RPMI8226 (cell line): Measurements from ENCODE around the gene ZNF581.
A peak's percentile ranks its signal among the peaks of the same experiment; 100 is the strongest.

Experiments
- DNase-seq: peaks from one replicate; pipeline ENCODE4 v3.0.0-alpha.2; 2015

Gene ZNF581

DNA sequence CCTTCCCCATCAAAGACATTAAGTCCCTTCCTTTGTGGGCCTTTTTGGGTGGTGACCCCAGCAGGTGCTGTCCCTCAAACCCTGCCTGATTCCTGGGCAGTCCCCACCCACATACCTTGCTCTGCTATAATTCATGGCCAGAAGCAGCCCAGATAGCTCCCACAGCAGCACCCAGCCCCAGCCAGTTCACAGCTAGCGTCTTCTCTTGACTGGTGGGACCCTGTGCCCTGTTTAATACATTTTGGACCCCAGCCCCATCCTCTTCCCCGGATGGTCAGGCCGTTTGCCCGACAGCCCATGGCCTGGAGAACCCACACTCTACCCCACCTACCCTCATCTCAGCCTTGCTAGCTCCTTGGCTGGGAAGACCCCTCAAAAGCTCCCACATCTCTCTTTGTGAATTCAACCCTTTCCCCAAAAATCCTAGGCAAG lies 6.7 kb downstream of the ZNF581 start:
- no peak for DNase-seq

DNA sequence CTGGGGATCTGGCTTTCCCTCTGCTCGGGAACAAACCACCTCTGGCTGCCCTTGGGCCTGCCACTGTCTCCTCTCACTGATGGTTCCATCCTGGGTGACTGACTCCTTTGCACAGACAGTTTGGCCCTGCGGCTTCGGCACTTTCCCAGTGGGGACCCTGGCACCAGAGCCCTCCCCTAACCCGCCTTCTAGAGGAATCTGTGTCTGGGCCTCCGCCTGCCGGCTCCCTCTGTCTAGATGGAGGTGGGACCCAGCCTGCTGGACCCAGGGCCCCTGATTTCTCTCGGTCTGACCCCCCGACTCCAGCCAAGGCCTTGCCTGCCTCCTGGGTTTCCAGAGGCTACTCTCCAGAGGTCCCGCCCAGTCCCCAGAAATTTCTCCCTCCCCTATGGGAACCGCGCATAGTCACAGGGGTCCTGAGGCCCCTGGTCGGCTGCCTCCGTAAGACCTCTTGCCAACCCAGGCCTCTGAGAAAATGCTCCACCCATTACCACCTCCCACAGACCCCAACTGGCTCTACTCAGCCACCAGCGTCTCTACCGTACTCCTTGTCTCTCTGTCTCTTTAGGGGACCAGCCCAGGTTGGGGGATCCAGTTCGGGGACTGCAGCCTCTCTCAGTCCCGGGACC lies 7.3 kb downstream of the ZNF581 start:
- DNase-seq: no peak

DNA sequence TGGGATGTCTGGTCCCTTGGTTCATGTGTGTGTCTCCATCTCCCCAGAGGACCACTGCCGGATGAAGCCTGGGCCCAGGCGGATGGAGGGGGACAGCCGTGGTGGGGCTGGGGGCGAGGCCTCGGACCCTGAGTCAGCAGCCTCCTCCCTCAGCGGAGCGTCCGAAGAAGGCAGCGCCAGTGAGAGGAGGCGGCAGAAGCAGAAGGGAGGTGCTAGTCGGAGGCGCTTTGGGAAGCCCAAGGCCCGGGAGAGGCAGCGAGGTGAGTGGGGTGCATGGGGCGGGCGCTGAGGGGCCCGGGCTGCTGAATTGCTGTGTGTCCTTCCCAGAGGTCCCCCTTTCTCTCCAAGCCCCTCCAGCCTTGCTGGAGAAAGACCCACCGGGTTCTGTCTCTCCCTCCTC lies 7.8 kb downstream of the ZNF581 start:
- DNase-seq: no peak

DNA sequence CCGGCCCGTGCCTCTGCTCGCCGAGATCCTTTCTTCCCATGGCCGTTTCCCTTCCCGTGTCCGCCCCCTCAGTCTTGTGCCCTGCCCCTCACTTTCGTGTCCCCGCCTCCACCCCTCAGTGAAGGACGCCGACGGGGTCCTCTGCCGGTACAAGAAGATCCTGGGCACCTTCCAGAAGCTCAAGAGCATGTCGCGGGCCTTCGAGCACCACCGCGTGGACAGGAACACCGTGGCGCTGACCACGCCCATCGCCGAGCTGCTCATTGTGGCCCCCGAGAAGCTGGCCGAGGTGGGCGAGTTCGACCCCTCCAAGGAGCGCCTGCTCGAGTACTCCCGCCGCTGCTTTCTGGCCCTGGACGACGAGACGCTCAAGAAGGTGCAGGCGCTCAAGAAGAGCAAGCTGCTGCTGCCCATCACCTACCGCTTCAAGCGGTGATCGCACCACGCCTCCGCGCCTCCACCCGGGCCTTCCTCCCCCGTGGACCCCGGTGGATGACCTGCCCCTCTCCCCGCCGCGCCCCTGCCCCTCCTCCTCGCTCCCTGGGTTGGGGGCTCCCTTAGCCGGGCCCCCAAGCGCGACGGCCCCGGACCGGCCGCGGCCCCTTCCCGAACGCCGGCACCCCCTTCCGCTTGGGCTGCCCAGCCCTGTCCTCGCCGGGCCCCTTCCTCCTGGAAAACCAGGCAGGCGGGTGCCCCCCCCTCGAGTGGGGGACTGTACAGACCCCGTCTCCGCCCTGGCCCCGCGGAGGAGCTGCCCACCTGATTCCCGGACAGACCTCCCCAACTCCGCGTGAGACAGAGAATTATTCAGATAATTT lies 9.1 kb downstream of the ZNF581 start:
- no peak for DNase-seq

DNA sequence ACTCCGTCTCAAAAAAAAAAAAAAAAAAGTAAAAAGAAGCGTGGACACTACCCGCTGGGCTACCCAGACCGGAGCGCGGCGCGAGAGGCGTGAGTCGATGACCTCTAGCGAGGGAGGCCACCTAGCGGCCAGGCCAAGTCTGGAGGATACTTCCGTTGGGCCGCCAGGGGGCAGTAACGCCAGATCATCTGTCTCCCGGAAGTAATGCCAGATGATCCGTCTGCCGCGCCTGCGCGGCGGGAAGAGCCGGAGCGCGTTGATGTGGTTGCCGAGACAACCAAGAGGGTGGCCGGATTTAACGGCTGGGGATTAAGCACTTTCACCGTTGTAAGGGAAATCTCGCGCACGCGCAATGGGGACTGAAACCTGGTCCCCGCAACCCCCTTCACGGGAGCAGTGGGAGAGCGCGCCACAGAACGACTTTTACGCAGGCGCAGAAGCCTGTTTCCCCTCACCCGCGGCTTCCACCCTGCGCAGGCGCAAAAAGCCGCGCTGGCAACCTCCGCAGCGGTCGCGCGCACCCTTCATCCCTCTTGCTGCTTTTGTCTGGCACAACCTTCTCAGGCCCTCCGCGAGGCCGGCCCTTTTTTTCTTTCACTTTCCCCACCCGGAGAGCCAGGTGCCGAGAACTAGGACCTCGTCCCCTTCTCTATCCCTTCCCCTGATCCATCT lies 10.3 kb downstream of the ZNF581 start:
- peak; percentile 98 for DNase-seq

DNA sequence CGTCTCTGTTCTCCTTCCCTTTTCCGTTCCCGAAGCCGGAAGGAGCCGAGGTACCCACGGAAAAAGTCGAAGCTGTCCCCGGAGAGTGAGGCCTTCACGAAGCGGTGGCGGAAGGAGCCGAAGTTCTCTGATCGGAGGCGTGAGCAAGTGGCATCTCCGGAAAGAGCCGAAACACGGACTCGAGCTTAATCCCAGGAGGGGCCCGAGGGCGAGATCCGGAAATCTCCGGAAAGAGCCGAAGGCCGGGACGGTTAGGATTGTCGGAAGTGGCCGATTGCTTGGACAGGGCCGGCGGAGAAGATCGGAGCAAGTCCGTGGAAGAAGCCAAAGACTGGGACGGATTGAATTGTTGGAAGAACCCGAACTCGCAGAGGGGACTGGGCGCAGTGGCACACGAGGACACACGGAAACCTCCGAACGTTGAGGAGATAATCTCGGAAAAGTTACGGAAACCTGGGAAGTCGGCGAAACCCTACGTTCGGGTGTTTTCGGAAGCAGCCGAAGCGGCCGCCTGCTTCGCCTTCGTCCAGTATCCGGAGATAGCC lies 10.9 kb downstream of the ZNF581 start:
- peak; percentile 99 for DNase-seq

DNA sequence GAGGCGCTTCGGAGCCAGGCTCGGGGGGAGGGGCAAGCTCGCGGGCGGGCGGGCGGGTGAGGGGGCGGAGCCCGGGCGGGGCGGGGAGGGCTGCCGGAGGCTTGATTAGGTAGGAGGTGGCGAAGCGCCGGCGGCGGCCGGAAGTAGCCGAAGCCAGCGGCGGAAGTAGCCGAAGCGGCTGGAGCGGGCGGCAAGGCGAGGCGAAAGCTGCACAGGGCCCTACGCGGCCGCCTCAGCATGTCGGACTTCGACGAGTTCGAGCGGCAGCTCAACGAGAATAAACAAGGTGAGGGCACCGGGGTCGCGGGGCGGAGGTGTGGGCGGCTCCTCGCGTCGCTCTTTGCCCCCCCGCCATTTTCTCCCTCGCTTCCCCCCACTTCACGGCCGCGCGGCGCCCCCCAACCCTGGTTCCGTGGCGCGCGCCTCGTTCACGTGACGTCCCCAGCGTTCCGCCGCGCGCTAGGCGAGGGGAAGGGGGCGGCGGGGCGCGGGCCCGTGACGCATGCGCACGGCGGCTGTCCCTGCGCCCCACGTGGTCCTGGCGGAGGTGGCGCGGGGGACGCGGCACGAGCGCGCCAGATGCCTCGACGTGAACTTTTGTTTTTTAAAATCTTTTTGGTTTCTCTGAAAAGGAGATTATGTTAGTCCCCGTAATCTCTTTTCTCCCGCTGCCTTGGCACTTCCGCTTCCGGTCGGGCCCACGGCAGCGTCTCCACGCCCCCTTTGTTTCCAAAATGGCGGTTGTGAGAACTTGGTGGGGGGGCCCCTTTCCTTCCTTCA lies 11.6 kb downstream of the ZNF581 start, which contains the start of gene U2AF2:
U2AF2 (plus strand) TSS at position 168 of the 780 bp plus-strand sequence; CDS start at position 238, 70 bp downstream.
- DNase-seq: peak; percentile 94

DNA sequence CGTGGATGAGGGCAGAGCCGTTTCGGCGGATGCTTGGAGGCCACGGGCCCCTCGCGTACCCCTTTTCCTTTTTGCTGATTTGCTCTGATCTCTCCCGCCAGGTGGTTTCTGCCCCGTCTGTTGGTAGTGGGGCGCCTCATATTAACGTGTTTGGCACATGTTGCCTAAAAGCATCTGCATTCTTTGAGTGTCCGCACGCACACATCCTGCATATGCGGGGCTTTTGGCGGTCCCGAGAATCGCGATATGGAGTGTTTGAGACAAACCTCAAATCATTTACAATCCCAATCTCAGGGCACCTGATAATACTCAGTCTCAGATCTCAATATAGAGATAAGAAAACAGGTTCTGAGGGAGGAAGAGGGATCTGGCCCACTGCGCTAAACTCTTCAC lies 12.2 kb downstream of the ZNF581 start:
- no peak for DNase-seq

DNA sequence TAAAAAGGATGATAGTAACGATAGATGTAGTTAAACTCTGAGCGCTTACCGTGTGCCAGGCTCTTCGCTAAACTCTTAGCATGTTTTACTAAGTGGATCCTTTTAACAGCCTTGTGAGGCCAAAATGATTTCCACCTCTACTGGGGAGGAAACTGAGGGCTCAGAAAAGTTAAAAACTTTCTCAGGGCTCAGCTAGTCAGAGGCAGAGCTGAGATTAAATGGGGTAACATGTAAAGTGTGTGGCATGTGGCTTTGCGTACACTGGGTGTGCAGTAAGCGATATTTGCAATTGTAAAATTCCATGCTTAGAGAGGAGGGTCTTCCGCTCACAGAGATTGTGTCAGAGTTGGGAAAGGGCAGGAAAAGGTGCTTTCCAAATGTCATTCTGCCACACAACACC lies 13.1 kb downstream of the ZNF581 start:
- DNase-seq: peak; percentile 19

DNA sequence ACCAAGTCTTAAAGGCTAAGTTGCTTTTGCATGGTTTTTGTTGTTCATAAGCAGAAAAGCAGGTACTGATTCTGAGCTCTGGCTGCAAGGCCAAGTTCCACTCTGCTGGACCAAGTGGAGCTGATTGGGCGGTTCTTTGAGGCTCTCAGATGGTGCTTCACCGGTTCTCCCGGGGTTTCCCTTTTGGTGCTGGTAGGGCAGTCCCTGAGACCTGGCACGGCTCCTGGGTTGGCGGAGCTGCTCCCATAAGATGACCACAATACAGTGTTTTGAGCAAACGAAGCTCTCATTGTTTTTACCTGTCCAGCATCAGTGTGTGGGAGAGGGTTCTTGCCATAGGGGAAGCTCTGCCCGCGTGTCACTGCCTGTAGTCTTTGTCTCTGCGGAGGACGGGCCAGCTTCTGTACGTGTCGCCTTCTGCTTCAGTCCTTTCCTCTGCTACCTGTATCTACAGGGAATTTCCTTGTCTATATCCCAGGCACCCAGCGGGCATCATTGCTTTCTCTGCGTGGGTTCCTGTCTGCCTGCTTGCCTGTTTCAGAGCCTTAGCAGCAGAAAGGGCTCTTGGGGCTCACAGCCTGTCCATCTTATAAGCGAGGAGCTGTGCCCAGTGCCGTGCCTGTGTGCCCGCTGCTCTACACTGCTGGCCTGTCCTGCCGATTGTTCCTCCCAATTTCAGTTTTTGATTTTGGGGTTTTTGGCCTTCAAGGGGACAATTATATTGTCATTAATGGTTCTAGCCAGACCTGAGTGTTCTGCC lies 13.7 kb downstream of the ZNF581 start:
- peak; percentile 54 for DNase-seq

DNA sequence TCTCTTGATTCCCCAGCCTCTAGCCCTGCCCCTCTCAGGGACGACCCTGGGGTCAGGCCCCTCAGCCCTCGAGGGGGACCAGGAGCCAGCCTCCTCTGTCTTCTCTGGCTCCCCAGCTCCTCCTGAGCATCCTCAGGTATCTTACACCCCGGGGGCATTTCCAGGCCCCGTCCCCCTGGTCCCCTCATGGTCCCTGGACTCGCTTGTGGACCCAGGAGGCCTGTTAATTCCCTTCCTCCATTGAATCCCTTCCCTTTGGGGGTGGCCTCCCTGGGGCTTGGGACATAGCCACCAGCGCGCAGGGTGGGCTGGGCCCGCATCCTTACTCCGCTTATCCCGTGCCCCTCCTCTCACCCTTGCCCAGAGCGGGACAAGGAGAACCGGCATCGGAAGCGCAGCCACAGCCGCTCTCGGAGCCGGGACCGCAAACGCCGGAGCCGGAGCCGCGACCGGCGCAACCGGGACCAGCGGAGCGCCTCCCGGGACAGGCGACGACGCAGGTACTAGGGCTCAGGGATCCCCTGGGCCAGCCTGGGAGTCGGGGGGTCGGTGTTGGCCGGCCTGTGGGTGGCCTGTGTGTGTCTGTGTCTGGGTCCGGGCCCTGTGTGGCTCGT lies 15.5 kb downstream of the ZNF581 start:
- no peak for DNase-seq

DNA sequence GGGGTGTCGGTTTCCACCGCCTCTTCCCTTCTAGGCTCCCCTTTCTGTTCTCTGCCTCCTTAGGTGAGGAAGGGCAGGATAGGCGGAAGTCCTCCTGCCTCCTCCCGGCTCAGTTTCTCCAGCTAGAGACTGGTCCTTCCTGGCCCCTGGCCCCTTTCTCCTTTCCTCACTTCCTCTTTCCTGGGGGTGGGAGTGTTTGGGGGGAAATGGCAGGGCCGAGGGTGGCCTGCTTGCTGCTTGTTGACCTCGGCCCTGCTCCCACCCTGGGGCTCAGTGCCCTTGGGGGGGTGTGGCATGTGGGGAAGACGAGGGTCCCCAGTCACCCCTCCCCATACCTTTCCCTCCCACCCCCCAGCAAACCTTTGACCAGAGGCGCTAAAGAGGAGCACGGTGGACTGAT lies 16.4 kb downstream of the ZNF581 start:
- DNase-seq: no peak

DNA sequence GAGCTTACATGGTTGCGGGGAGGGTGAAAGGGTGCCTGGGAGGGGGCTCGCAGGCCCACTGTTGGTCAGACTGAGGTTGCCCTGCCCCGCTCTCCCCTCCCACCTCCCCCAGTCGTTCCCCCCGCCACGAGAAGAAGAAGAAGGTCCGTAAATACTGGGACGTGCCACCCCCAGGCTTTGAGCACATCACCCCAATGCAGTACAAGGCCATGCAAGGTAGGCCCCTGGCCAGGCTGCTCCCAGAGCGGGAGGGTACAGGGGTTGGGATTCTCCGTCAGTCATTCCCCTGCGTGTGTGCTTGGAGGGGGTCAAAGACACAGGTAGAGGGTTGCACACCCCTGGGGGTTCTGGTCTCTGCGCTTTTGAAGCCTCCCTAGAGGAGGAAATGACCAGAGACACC lies 17.0 kb downstream of the ZNF581 start:
- DNase-seq: no peak

DNA sequence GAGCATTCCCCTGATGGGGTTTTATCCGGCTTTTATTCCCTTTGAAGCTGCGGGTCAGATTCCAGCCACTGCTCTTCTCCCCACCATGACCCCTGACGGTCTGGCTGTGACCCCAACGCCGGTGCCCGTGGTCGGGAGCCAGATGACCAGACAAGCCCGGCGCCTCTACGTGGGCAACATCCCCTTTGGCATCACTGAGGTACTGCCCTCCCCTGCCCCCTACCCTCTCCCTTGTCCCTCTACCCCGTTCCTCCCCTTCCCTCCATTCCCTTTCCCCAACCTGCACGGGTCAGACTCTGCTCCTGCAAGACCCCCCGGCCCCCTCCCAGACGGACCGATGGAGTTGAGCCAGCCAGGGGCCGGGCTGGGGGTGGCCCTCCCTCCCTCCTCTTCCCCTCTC lies 17.5 kb downstream of the ZNF581 start:
- no peak for DNase-seq

DNA sequence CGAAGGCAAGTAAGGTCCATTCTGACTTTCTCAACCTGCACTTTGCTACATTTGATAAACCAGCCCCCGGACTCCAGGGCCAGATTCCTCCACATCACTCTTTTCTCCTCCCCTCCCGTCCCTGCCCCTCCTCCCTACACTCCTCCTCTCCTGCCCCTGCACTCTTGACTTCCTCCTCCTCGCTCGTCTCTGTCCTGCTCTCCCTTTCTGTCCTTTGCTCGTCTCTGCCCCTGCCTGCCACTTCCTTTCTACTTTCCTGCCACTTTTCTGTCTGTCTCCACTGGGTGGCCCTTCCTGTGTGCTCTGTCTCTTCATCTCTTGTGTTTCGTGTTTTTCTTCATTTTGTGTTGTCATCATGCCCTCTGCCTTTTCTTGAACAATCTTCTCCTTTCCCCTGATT lies 18.4 kb downstream of the ZNF581 start:
- no peak for DNase-seq

DNA sequence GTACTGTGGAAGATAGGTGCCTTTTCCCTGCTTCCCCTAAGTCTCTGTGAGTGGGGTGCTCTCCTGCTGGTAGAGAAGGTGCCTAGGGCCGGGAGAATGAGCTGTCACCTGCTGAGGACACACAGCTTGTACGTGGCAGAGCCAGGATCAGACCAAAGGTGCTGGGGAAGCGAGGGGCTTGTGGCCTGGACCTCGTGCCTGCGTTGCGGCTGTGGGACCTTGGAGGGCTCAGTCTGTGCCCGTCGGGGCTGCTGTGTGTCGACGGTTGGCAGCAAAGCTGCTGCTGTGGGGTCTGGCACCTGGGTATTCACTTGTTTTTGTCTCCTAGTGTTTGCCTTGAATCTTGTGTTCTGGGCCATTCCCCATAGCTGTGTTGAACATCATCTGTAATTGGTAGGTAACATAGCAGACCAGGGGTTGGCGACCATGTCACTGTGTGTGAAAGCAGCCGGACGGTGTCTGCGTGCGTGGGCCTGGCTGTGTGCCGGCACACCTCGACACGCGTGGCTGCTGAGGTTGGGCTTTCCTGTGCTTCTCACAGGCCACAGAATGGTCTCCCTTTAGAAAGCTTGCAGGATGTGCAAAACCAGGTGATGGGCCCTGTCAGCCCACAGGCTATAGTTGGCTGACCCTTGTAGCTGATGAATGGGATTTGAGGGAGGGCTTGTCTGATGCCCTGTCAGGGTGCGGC lies 20.5 kb downstream of the ZNF581 start:
- DNase-seq: no peak

DNA sequence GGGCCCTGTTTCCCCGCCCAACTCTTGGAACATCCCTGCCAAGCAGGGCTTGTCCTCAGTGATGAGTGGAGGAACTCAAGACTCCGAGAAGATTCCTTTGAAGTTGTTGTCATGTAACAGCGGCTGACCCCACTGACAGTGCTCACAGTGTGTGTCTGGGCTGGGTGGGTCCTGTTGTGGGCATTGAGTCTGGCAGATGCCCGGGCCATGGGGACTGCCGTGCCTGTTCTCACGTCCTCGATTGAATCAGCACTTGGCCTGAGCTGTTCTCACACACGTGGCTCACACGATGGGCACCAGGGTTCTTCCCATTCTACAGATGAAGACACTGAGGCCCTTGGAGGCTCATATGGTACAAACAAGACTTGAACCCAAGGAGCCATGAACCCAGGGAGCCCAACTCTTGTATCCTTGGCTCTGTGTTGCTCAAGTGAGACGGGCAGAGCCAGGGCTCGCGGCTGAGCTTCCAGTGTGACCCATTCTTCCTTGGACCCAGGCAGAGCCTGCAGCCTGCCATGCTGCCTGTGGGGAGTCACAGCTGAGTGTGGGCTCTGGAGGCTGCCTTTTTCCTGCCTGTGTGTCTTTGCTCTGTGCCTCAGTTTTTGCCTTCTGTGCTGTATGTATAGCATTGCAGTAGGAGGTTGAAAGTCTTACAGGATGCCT lies 23.0 kb downstream of the ZNF581 start:
- DNase-seq: no peak

DNA sequence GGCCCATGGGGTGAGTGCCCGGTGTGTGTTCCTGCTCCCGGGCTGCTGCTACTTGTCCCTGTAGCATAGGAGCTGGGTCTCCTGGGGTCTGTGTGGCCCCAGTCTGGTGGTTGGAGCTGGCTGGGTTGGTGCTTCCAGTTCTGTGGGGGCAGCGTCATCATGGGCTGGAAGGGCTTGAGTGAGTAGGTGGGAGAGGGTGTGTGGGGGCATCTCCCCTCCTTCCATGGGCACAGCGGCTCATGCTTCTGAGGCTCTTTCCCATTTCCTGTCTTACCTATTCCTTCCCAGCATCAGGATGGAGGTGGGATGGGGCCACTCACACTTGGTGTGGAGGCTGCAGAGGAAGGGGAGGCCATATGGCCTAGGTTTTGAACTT lies 23.5 kb downstream of the ZNF581 start:
- no peak for DNase-seq

DNA sequence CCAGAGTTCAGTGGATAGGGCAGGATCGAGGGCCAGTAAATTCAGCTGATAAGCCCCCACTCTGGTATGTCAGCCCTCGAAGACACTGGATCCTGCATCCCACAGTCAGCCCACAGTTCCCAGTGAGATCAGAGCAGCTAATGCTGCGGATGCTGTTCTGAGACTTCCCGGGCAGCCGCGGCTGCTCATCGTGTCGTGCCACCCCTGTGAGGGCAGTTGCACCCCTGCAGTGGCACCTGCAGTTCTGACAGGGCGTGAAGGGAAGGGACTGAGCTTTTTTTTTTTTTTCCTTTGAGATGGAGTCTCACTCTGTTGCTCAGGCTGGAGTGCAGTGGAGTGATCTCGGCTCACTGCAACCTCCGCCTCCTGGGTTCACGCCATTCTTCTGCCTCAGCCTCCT lies 24.1 kb downstream of the ZNF581 start:
- DNase-seq: no peak

DNA sequence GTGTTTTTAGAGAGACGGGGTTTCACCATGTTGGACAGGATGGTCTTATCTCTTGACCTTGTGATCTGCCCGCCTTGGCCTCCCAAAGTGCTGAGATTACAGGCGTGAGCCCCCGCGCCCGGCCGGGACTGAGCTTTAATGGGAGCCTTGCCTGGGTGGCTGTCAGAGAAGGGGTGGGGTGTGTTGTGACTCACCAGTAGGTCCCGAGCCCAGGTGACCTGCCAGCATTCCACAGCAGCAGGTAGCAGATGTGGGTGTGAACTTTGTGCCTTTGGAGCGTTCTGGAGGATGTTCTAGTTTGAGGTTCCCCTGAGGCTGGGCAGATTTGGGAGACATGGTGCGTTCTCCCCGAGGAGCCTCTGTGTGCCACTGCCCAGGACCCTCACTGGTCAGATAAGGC lies 24.5 kb downstream of the ZNF581 start:
- no peak for DNase-seq
